Right atrium auricular region (tissue), 2 donors: ENCODE measurements around the gene DSG2. TPM values are rescaled to one million over a fixed set of nuclear protein-coding genes. Genes with fewer than 3 reads are reported as not detected.

Experiments used
- DNase-seq: peaks from one replicate; pipeline ENCODE4 v3.0.0-alpha.2; 2019; ENCODE audit warnings: low spot score
- H3K27ac ChIP-seq, 2 donors: fragments of 200-600 bp; sonication (generic); 1 replicate in 1 of 2; 2 replicates in 1 of 2; pipeline ENCODE4 v1.5.1; 2016 to 2019
- H3K27me3 ChIP-seq, 2 donors: fragments of 200-600 bp; sonication (generic); one replicate each; pipeline versions ENCODE4 v1.5.1 to v1.6.0; 2017 to 2019
- H3K36me3 ChIP-seq: fragments of 200-600 bp; sonication (generic); one replicate; pipeline ENCODE4 v1.5.1; 2016
- H3K4me1 ChIP-seq, 2 donors: fragments of 200-600 bp; sonication (generic); one replicate each; pipeline versions ENCODE4 v1.5.1 to v1.6.0; 2017 to 2019
- H3K4me3 ChIP-seq, 2 donors: fragments of 200-600 bp; sonication (generic); 1 replicate in 1 of 2; 2 replicates in 1 of 2; pipeline ENCODE4 v1.5.1; 2017 to 2019; ENCODE audit warnings: mild to moderate bottlenecking in 1 of 2, moderate library complexity in 1 of 2
- H3K9me3 ChIP-seq, 2 donors: fragments of 200-600 bp; sonication (generic); one replicate each; pipeline ENCODE4 v1.5.1; 2019
- CTCF ChIP-seq, 2 donors: fragments of 200-600 bp; sonication (generic); IDR thresholded peaks; one replicate each; pipeline ENCODE4 v1.5.1; 2019; ENCODE audit warnings: antibody characterized with exemption in 2 of 2
- total RNA-seq, 2 donors: library from RNA; depleted of rRNA; stranded (reverse); fragments of >200 nt; gene quantifications; one replicate each; pipeline ENCODE4 v1.1.0, GENCODE V29; 2016

The DSG2 gene
- total RNA-seq, 2 donors from 2014 or later: 64.4 to 72.7 TPM

GRCh38 chr18:31578126-31578525 is 80.1 kb downstream of the DSG2 start:
- H3K9me3 ChIP-seq: no peaks in the 10 kb centered on the region
- no peaks in the 10 kb centered on the region for H3K36me3 ChIP-seq
- H3K4me3 ChIP-seq: no peak overlapping the region
- no peak for TF ChIP-seq CTCF (IDR thresholded peaks at IDR 0.05)
- no peaks in the 10 kb centered on the region for H3K27me3 ChIP-seq
- no peak for DNase-seq
- no peak overlapping the region for H3K27ac ChIP-seq
- H3K4me1 ChIP-seq: no peaks in the 10 kb centered on the region

DNA sequence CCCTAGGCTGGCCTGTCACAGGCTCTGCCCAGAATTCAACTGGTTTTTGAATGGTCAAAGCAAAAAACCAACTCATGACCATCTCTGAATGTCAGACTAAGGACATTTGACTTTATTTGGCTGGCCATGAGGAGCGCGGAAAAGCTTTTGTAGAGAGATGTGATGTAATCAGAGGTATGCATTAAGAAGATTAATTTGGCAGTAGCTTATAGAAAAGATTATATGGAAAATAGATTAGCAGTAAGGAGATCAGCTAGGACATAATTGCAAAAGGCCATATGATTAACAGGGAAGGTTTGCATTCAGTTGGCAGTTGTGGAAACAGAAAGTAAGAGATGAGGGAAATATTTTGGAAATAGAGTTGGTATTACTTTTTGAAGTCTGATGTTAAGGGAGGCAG is 81.4 kb downstream of the DSG2 start:
- no peak overlapping the region for H3K27ac ChIP-seq
- no peak for TF ChIP-seq CTCF (IDR thresholded peaks at IDR 0.05)
- no peaks in the 10 kb centered on the region for H3K4me1 ChIP-seq

DNA sequence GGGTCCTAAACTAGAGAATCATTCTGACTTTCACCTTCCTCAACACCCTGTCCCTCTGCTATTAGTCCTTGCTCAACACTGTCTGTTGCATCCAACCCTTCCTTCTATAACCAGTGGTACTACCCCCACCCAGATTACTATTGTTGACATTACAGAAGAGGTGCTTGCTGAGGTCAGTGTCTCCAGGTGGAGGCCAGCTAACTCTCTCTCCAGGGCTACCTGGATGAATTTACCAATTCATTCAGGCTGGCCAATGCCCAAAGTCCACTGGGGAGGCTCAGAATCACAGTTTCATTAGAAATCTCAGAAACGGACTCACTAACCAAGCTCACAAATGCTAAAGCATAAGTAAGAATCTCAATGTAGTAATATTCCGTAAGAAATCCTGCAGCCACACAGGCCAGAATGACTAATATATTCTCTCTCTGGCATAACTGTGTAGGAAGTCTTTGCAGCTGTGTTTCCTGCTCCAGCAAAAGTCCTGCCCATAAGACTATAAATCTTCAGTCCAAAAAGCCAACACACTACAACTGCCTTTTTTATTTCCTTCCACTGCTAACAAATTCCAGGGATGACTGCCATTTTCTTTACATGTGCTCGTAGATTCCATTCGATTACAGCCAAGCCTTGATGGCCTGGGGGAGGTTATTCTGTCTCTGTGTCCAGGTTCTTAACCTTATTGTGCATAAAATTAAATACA is 83.7 kb downstream of the DSG2 start:
- Histone ChIP-seq H3K27me3 (no peaks in the 10 kb centered on the region), H3K9me3 (no peaks in the 10 kb centered on the region), H3K36me3 (no peaks in the 10 kb centered on the region), H3K4me1 (no peaks in the 10 kb centered on the region), H3K27ac (no peak overlapping the region), H3K4me3 (no peak overlapping the region)
- TF ChIP-seq CTCF (IDR thresholded peaks at IDR 0.05): no peak
- no peak for DNase-seq

More for the DNA sequence above, 81.4 kb downstream of the DSG2 start:
- no peaks in the 10 kb centered on the region for H3K9me3 ChIP-seq
- H3K27me3 ChIP-seq: no peaks in the 10 kb centered on the region
- no peak for DNase-seq
- no peaks in the 10 kb centered on the region for H3K36me3 ChIP-seq
- H3K4me3 ChIP-seq: no peak overlapping the region

DNA sequence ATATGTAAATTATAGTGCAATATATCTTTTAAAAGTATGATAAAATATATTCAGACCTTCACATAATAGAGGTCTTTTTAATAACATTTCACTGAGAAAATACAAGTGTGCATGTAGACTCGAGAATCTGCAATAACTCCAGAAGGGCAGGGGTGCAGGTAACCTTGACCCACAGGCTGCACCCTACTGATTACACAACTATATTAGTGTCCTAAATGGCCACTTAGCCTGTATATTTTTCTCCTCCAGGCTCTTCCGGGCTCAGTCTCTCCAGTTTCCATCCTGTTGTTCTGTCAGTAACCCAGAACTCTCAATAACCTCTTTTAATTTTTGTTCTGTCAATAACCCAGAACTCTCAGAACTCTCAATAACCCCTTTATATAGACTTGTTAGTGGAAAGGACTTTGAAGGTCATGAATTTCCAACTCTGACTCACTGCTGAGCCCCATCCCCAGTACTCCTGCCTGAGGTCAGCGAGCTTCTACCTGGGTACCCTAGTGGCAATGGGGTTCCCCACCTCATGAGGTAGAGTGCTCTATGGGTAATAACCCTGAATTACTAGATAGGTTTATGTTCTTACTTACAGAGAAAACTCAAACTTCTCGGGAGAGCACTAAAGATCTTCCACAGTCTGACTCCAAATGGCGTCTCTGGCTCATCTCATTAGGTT is 85.3 kb downstream of the DSG2 start:
- H3K4me3 ChIP-seq: no peak overlapping the region
- H3K27ac ChIP-seq: no peak overlapping the region
- H3K36me3 ChIP-seq: no peaks in the 10 kb centered on the region
- no peaks in the 10 kb centered on the region for H3K4me1 ChIP-seq
- H3K27me3 ChIP-seq: no peaks in the 10 kb centered on the region
- H3K9me3 ChIP-seq: no peaks in the 10 kb centered on the region
- no peak for TF ChIP-seq CTCF (IDR thresholded peaks at IDR 0.05)
- no peak for DNase-seq

DNA sequence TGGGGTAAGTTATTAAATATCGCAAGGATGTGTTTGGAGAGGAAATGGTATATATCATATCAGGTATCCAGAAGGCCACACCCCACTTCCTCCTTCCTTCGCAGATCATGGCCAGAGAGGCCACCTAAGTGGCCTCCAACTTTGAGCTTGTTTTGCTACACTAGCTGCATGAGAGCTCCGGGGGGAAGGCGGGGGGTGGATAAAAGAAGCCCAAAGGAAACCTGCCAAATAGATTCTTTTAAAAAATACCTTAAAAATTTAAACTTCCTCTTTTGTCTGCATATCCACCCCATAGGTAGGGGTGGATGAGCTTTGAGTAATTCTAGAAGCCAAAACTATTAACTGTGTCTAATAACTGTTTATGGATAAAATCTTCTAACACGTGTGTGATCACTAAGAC is 88.0 kb downstream of the DSG2 start:
- H3K27me3 ChIP-seq: no peaks in the 10 kb centered on the region
- DNase-seq: no peak
- H3K27ac ChIP-seq: no peak overlapping the region
- no peaks in the 10 kb centered on the region for H3K4me1 ChIP-seq
- no peak overlapping the region for H3K4me3 ChIP-seq
- H3K9me3 ChIP-seq: no peaks in the 10 kb centered on the region
- H3K36me3 ChIP-seq: no peaks in the 10 kb centered on the region
- TF ChIP-seq CTCF (IDR thresholded peaks at IDR 0.05): no peak
